Measurements from ENCODE around the gene RHEX. TPM values are rescaled to one million over a fixed set of nuclear protein-coding genes. Genes with fewer than 3 reads are reported as not detected.
A peak's percentile ranks its signal among the peaks of the same experiment; 100 is the strongest.

The RHEX gene
- polyA plus RNA-seq, 4 donors, result 2.1 to 6.4 (median 4.3) TPM

DNA sequence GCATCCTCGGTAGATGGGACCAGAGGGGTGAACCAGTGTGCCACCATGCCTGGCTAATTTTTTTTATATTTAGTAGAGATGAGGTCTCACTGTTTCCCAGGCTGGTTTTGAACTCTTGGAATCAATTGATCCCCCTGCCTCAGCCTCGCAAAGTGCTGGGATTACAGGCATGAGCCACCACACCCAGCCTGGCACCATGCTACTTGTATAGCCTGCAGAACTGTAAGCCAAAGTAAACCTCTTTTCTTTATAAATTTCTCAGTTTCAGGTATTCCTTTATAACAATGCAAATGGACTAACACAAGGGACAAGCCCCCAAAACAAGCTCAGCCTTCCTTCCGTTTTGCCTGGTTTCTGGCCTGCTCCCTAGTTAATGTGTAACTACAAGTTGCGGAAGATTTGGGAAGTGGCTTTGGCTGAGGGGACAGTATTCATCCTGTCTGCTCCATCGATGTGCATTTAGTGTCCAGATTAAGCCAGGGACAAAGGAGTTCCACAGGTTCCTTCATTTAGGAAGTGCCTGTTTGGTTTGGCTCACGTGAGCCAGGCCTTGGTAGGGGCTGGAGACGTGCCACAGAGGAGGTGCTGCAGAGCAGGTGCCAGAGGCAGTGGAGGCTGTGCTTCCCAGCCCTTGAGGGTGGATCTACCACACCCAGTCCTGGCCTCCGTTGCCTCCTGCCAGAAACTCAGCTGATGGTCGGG, 59.8 kb downstream of the RHEX start:
- DNase-seq (ENCODE audit: low read depth in 4 of 4, low spot score in 2 of 4), result no peak

DNA sequence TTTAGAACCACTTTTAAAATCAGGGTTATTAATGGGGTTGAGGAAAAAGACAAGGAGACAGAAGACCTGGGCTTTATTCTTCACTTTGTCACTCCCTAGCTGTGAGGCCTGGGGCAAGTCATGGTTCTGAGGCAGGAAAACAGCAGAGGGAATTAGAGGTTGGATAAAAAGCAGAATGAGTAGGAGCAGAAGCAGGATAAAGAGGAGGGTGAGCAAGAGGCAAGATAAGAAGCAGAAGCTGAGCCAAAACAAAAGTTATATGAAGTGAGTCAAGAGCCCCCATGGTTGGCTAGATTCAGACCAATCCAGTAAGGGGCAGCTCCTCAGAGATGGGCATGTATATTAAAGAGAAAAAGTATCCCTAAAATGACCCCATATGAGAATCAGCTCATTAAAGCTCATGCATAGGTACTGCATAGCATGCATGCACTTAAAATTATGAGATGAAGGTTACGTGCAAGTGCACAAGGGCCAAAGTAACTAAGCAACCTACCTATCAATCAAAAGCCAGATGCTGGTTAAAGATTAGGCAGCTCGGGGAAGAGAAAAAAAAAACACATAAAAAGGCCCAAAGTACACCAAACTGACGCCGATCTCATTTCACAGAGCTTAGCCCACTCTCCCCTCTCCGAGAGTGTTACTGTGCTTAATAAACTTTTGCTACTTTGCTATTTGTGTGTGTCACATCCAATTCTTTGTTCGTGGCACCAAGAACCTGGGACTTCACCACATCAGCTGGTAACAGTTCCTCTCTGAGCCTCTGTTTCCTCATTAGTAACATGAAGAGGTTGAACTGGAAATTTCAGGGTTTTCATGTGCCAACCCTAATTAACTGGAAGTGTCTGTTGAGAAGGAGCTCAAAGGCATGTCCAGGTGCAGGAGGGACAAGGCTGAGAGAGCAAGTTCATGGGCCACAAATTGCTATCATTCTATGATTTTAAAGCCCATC, 62.0 kb downstream of the RHEX start:
- no peak for DNase-seq (ENCODE audit: low read depth in 4 of 4, low spot score in 2 of 4)

DNA sequence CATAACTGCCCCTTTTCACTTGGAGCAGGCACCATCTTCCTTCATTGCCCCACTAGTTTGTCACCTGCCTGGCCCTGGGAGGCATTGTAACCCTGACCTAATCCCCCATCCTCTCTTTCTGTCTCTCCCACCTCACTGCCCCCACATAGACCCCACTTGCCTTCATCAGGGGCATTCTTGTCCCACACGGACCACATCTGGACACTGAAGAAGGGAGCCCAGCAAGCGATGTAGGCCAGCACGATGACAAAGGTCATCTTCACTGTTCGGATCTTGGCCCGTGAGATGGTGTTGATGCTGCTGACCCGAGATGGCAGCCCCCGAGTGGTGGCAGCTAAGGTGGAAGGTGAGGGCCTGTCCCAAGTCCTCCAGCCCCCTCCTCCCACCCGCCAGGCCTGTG, 62.8 kb downstream of the RHEX start:
- no peak for DNase-seq (ENCODE audit: low read depth in 4 of 4, low spot score in 2 of 4)

DNA sequence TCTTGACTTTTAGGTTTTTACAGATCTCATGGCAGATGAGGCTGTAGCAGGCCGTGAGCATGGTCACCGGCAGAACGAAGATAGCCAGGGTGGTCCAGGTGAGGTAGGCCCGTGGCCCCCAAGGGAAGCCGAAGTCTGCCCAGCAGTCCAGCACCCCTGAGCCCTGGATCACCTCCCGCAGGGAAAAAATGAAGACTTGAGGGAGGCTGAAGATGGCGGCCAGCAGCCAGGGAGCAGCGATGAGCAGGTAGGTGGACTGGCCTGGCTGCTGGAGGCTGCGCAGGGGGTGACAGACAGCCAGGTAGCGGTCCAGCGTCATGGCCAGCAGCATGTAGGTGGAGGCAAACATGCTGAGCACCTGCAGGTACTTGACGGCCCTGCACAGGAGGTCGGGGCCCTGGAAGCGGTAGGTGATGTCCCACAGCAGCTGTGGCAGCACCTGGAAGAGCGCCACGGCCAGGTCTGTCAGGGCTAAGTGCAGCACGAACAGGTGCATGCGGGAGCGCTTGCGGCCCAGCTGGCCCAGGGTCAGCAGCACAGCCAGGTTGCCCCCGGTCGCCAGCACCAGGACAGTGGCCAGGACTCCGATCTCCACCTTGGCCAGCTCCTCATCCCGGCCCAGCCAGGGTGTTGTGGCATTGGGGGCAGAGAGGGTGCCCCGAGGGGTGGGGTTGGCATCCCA, 63.4 kb downstream of the RHEX start:
- DNase-seq (ENCODE audit: low read depth in 4 of 4, low spot score in 2 of 4), result no peak

DNA sequence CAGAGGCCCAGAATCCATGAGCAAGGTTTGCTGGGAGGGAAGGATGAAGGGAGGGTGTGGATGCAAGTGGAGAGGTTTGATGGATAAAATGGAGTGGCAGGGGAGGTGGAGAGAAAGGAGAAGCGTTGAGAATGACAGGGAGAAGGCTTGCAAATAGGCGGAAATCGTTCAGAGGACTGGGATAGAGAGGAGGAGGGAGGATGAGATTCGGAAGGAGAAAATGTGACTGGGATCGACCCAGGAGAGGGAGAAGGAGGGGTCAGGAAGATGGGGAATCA, 63.8 kb downstream of the RHEX start:
- no peak for DNase-seq (ENCODE audit: low read depth in 4 of 4, low spot score in 2 of 4)

DNA sequence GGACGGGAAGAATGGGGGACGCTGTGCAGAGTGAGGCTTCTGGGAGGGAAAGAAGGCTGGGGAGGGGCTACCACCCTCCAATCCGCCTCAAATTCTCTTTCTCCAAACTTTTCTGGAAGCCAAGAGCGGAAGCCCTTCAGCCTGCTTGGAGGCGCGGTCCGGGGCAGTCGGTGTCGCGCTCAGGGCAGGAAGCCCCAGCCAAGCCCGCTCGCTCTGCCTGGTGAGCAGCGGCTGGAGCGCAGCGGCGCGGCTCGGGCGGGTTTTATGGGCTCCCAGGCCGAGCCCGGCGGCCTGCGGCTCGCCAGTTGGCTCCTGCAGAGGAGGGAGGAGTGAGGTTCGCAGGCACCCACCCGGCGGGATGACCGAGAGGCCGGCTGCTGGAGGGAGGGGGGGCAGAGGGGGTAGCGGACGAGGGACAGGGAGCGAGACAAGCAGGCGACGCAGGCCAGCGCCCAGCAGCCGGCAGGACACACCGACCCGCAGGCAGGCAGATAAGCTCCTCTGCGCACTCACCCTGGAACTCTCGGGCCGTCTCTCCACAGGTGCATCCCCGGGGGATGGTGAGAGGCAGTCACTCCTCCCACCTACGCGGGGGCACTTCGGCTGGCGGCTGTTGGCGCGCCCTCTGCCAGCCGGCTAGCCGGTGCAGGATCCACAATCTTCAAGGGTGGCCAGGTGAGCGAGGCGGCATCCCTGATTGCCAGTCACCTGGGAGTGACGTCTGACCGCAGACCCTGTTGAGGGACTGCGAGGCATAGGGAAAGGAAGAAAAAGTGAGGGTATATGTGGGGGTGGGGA, 64.4 kb downstream of the RHEX start, which contains the start of gene AVPR1B:
Gene AVPR1B (minus strand): TSS at position 238 of the 798 bp plus-strand sequence. CDS start 498 bp downstream, outside the sequence.
- DNase-seq (ENCODE audit: low read depth in 4 of 4, low spot score in 2 of 4), result peak in 2 of 4 donors; percentile 56 to 68

DNA sequence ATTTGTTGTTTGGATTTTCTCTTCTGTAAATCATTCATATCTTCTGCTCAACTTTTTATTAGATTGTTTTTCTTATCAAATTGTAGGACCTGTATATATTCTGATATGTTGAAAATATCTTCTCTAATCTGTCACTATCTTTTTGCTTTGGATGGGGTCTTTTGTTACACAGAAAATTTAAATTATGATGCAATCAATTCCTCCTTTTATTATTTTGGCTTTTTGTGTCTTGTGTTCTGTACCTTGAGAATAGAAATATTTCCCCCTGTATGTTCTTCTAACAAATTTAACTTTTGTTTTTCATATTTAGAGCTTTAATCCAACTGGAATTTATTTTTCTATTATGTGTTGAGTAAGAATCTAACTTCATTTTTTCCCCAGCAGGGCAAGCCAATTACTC, 67.4 kb downstream of the RHEX start:
- no peak for DNase-seq (ENCODE audit: low read depth in 4 of 4, low spot score in 2 of 4)

DNA sequence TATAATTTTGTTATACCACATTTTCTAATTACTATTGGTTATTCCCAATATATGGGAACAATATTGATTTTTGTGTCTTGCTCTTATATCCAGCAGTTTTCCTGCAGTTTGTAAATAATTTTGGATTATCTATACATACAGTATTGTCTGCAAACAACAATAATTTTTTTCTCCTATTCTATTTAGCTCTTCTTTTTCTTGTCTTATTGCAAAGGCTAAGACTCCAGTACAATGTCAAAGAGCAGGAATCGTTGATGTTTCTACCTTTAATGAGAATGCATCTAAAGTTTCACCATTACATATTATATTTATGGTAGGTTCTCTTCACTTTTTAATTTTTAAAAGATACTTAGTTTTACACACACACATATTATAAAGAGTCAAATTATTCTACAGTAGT, 68.3 kb downstream of the RHEX start:
- DNase-seq (ENCODE audit: low read depth in 4 of 4, low spot score in 2 of 4), result no peak

DNA sequence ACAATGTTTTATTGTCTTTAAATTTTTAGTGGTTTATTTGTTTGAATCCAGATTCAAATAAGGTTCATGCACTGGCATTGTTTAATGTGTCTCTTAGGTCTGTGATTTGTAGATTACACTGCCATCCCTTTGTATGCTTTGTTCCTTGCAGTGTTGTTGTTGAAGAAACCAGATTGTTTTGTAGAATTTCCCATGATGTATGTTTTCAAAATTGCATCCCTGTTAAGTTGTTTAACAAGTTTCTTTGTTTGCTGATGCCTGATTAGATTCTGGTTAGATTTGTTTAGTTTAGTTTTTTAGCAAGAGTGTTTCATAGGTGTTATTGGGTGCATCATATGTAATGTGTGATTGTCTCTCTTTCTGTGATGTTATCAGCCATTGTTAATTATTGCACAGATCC, 69.7 kb downstream of the RHEX start:
- no peak for DNase-seq (ENCODE audit: low read depth in 4 of 4, low spot score in 2 of 4)

DNA sequence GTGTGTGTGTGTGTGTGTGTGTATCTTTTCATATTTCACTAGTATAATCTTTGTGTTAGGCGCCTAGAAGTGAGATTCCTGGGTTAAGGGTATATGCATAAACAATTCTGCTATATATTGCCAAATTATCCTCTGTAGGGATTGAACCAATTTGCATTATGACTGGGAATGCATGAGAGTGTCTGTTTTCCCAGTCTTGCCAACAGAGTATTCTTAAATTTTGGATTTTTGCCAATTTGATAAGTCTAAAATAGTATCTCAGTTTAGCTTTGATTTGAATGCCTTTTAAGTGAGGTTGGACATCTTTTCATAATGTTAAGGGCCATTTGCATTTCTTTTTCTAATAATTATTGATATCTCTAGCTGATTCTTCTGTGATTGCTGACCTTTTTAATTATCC, 72.4 kb downstream of the RHEX start:
- DNase-seq (ENCODE audit: low read depth in 4 of 4, low spot score in 2 of 4), result no peak

DNA sequence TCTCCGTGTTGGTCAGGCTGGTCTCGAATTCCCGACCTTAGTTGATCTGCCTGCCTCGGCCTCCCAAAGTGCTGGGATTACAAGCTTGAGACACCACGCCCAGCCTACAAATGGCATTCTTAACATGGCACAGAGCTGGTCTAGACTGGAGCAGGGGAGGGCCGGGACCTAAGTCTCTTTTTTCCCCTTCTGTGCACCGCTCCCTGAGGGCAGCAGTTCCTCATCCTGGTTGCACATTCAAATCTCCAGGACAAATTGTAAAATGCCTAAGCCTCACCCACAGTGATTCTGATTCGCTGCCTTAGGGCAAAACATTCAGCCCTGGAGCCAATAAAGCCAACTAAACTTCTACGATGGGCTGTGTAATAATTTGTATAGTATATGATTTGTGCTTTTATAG, 74.4 kb downstream of the RHEX start:
- no peak for DNase-seq (ENCODE audit: low read depth in 4 of 4, low spot score in 2 of 4)

DNA sequence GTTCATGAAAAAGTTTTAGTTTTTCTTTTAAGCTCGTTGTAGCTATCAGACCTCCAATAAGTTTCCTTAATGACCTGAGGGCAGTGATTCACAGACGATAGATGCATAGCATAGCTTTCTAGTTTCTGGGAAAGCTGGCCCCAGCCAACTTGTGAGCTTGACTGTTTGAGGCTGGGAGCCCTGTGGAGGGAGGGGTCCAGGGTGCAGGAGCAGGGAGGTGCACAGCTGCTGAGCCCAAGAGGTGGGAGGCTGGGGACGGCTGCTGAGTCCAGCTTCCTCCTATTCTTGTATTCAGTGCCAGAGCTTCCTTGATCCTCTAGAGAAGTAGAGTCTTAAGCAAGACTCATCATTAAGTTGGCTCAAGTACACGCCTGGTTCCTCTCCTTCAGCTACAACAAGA, 75.2 kb downstream of the RHEX start:
- no peak for DNase-seq (ENCODE audit: low read depth in 4 of 4, low spot score in 2 of 4)

DNA sequence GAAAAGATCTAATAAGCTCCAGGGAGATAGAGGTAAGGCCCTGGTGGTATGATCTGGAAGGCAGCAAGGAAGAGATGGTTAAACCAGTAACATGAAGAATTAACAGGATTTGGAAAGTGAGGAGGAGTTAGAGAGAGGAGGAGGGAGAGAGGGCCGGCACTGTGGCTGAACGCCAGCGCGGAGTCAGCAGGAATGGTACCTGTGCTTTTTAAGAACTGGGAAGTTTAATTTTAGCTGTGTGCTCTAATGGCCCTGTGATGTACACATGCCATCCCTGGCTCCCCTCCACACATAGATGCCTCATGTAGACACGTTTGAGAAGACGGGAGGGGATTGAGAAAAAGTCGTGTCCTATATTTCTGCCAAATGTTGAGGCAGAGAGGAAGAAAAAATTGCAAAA, 78.1 kb downstream of the RHEX start:
- no peak for DNase-seq (ENCODE audit: low read depth in 4 of 4, low spot score in 2 of 4)

DNA sequence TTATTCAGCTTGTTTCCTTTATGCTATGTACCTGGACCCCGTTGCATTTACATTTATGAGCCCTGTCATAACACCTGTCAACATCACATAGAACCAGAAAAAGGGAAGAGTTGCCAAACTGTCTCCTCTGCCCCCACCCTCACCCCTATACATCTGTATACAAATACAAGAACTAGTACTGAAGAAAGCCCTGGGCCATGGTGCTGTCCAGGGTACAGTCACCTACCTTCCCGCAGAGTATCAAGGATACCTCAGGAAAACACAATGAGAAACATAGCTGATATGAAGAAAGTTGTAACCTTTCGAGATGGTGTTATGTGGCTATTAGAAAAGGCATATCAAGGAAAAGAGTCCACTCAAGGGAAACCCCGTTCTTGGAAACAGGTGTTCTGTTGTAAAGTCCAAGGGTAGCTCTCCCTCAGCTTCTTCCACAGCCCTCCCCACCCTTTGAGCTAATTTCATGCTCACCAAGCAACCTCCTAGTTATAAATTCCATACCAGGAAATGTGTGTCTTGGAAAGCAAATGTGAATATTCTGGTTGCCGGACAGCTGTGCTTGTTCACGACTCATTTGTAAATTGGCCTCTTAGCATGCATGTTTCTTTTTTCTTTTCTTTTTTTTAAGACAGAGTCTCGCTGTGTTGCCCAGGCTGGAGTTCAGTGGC, 80.9 kb downstream of the RHEX start:
- no peak for DNase-seq (ENCODE audit: low read depth in 4 of 4, low spot score in 2 of 4)

DNA sequence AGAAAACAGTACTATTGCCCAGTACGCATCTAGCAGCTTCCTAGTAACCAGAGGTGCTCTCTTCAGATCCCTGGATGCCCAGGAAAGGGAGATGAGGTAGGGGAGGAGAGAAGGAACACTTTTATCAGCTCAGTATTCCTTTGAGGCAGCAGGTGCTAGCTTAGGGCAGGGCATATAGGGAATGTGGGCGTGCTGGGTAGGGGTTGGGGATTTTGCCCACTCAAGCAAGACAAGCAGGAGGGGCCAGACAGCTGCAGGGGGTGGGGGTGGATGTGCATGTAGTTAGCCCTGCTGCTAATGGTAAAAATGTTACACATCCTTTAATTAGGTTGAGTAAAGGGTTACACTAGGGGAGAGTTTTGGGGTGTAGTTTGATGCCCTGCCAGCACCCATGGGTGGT, 82.3 kb downstream of the RHEX start:
- no peak for DNase-seq (ENCODE audit: low read depth in 4 of 4, low spot score in 2 of 4)

DNA sequence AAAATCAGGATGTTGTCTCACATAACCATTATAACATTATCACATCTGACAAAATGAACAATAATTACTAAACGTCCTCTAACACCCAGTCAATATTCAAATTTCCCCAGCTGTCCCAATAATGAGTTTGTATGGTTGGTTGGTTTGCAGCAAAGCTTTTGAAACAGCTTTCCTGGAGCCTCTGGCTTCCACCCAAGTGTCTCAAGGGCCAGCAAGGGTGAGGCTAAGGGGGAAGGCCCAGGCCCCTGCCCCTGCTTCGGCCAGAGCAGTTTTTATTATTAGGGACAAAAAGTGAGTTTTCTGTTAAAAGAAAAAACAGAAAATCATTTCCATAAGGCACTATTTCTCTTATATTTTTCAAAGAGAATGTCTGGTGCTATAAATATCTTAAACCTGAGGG, 83.3 kb downstream of the RHEX start:
- no peak for DNase-seq (ENCODE audit: low read depth in 4 of 4, low spot score in 2 of 4)

DNA sequence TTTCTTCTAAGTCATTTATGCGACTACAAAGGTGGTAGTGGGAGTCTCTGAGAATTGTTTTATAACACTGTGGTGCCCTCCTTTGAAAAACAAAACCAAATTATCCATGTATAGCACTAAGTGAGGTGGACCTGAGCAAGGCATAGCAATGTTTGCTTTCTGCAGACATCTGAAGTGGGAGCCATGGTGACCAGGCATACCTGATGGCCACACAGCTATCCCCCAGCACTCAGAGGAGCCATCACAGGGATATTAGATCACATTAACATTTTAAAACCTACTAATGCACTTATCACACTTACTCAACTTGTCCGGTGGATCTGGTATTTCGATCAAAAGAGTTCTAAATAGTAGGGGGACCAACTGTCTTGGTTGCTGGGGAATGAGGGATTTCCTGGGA, 89.0 kb downstream of the RHEX start:
- no peak for DNase-seq (ENCODE audit: low read depth in 4 of 4, low spot score in 2 of 4)

DNA sequence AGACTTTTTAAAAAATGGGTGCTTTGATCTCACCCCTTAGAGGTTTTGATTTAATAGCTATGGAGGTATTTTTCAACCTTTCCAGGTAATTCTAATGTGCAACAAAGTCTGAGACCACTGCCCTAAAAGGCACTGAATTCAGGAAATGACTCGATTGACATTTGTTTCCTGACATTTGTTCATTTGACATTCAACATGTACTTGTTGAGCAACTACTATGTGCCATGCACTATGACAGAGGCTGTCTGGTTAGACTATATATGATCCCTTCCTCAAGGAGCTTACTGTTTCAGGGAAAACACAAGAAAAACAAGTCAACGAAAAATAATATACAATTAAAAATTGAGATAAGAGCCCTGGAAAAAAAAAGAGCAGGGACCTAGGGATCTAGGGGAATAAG, 89.8 kb downstream of the RHEX start:
- no peak for DNase-seq (ENCODE audit: low read depth in 4 of 4, low spot score in 2 of 4)

DNA sequence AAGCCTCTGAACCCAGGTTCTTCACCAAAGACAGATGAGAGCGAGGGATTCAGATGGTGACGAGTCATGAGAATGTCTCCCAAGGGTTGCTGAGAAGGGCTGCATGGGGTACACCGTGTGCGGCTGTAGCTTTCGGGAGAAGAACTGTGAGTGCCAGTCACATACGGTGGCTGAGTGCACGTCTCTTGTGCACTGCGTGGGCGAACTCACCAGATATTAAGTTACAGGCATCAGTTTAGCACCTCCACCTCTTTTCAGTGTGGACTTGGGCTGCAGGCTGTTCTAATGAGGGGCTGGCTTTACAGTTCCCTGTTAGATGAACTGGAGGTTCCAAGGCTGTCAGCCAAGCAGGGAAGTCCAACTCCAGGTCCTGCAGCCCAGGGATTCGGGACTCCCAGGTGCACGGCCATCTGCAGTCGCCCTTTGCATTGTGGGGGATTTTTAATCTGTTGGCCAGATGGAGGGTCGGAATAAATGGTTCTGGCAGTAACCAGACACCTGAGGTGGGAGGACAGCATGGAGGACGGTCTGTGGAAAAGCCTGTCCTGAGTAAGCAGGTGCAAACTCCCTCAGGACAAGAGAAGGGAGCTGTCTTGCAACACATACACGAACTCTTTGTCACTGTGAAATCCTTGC, 90.7 kb downstream of the RHEX start:
- peak in 1 of 4 donors; percentile 34 for DNase-seq (ENCODE audit: low read depth in 4 of 4, low spot score in 2 of 4)

DNA sequence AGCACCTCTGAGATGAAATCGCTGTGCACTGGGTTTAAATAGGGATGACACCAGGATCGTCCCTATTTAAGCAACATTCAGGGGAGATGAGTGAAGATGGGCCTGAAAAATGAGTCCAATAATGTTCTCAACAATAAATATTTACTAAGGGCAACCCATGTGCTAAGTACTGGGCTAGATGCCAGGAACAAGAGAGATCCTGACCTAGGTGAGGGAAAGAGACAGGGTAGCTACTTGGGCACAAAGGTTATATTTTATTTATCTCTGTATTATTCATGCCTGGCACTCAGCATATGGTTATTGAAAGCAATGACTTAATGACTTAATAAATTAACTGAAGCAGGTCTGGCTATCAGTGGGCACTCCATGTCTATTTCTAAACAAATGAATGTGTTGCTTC, 91.6 kb downstream of the RHEX start:
- no peak for DNase-seq (ENCODE audit: low read depth in 4 of 4, low spot score in 2 of 4)
